ENCODE results near the gene CENPP.

Gene CENPP

DNA sequence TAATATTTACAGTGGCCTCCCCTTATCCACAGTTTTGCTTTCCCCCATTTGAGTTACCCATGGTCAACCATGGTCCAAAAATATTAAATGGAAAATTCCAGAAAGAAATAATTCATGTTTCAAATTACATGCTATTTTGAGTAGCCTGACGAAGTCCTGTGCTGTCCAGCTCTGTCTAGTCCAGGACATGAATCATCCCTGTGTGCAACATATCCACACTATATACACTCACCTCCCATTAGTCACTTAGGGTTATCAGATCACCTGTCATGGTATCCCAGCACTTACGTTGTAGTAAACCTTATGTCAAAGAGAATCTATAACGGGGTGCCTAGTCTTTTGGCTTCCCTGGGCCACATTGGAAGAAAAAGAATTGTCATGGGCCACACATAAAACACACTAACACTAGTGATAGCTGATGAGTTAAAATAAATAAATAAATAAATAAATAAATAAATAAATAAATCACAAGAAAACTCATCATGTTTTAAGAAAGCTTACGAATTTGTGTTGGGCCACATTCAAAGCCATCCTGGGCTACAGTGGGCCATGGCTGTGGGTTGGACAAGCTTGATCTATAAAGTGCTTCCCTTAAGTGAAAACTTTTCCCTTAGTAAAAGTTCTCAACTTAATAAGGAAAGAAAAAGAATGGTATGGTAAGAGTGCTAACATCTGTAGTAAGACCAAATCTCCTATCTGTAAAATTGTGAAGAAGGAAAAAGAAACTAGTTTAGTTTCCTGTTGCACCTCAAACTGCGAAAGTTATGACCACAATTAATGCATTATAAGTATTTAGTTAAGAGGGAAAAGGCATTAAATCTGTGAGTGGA, 114.4 kb downstream of the CENPP start:
- no peak for TF ChIP-seq ZNF274 (IDR thresholded peaks at IDR 0.05; ENCODE audit: low read depth, low read length)
- H3K4me3 ChIP-seq (ENCODE audit: low read length), result no peak overlapping the region

DNA sequence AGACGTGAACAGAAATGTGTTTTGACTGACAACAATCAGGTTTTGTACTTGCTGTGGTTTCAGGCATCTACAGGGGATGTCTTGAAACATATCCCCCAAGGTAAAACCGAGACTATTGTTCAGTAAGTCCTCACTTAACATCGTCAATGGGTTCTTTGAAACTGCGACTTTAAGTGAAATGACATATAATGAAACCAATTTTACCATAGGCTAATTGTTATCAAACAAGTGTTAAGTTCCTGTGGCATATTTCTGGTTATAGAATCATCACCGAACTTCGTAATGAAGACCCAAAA, 114.9 kb downstream of the CENPP start:
- TF ChIP-seq ZNF274 (IDR thresholded peaks at IDR 0.05; ENCODE audit: low read depth, low read length), result no peak
- no peak overlapping the region for H3K4me3 ChIP-seq (ENCODE audit: low read length)

- no peak overlapping the region for H3K4me3 ChIP-seq (ENCODE audit: low read length)
- no peak for TF ChIP-seq ZNF274 (IDR thresholded peaks at IDR 0.05; ENCODE audit: low read depth, low read length)
Measured at GRCh38 chr9:92444841-92445240, 119.1 kb downstream of the CENPP start.

DNA sequence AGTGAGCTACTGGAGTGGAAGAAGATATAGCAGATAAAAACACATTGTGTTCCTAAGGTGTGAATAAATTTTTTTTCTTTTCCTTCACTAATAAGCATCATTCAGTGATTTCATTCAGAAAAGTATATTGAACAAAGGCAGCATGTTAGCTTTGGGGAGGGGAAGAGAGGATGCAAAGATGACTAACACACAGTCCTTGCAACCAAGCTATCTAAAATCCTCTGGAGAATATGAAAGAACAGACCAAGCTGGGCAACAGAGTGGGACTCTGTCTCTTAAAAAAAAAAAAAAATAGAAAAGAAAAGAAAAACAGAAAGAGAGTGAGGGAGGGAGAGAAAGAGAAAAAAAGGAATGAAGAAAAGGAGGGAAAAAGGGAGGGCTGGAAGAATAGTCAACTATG, 120.8 kb downstream of the CENPP start:
- no peak for TF ChIP-seq ZNF274 (IDR thresholded peaks at IDR 0.05; ENCODE audit: low read depth, low read length)
- H3K4me3 ChIP-seq (ENCODE audit: low read length), result no peak overlapping the region

DNA sequence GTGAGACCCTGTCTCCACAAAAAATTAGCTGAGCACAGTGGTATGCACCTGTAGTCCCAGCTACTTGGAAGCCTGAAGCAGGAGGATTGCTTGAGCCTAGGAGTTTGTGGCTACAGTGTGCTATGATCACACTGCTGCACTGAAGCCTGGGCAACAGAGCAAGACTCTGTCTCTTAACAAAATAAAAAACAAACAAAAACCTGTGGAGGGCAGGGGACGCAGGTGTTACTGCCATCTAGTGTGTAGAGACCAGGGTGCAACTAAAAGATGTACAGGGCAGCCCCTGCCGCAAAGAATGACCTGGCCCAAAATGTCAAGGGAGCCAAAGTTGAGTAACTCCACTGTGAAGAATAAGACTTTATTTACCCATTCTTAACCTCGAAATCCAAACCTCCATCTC, 129.5 kb downstream of the CENPP start:
- TF ChIP-seq ZNF274 (IDR thresholded peaks at IDR 0.05; ENCODE audit: low read depth, low read length), result no peak
- H3K4me3 ChIP-seq (ENCODE audit: low read length), result no peak overlapping the region

DNA sequence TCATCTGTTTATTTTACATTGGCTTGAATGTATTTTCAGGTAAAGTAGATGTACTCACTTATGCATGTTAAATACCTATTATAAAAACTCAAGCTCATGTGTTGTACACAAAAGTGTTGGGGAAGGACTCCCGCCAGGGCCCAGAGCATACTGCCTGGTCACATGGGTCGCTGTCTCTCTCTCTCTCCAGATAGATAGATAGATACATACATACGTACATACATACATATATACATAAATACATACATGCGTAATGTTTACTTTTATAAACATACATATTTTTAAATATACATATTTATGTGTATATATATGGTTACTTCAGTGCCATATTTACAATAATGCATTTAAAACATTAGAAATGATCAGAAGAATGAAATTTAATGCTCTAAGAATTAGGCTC, 131.8 kb downstream of the CENPP start:
- no peak for TF ChIP-seq ZNF274 (IDR thresholded peaks at IDR 0.05; ENCODE audit: low read depth, low read length)
- H3K4me3 ChIP-seq (ENCODE audit: low read length), result no peak overlapping the region

DNA sequence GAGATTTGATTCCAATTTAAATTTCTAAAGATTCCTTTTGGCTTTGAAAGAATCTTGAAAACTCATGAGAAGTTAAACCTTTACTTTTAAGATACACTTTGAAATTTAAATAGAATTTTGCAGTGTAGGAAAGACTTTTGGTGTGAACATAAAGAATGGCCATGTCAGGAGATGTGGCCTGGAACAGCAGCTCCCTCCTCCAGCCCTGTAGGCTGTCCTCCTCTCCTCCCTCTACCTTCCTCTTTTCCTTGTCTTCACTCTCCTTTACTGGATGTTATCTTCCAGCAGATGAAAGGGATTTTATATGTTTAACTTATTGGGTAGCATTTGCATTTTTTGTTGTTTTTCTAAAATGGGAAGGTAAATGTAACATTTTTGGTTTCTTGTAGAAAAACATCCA, 137.6 kb downstream of the CENPP start:
- no peak for TF ChIP-seq ZNF274 (IDR thresholded peaks at IDR 0.05; ENCODE audit: low read depth, low read length)
- no peak overlapping the region for H3K4me3 ChIP-seq (ENCODE audit: low read length)

- TF ChIP-seq ZNF274 (IDR thresholded peaks at IDR 0.05; ENCODE audit: low read depth, low read length), result no peak
- H3K4me3 ChIP-seq (ENCODE audit: low read length), result no peak overlapping the region
Measured at GRCh38 chr9:92463984-92464383, 138.2 kb downstream of the CENPP start.

GRCh38 chr9:92467041-92467440, 141.3 kb downstream of the CENPP start:
- no peak for TF ChIP-seq ZNF274 (IDR thresholded peaks at IDR 0.05; ENCODE audit: low read depth, low read length)
- no peak overlapping the region for H3K4me3 ChIP-seq (ENCODE audit: low read length)

DNA sequence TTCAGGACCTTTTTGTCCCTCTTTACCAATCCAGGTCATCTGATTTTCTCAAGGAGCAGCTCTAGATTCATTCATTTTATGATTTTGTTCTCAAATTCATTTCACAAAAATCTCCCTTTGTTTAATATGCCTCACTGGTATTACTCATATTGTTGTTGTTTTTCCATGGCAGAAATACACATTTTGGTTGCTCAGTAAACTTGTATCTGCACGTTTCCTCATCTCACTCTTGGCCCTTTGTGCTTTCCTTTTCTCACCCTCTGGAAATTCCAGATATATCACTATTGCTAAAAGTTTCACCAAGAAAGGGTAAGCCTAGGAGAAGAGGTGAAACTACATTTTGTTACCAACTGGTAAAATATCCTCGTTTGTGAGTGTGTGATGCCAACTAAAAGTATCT, 141.8 kb downstream of the CENPP start:
- TF ChIP-seq ZNF274 (IDR thresholded peaks at IDR 0.05; ENCODE audit: low read depth, low read length), result no peak
- H3K4me3 ChIP-seq (ENCODE audit: low read length), result no peak overlapping the region

DNA sequence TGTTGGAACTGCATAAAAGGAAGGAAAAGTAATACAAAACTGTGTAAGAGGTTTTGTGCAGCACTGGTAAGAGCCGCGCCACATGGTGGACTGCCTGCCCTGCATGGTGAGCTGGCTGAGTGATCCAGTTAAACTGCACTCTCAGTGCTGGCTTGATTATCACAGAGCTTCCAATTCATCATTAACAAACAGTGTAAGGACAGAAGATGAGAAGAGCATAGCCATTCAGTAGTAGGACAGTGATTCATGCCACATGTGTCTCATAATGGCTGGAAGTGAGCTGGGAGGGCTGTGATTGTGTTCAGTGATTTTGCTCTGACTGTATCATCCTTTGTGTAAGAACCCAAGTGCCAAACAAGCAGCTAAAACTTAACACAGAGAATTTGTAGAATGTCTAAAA, 142.5 kb downstream of the CENPP start:
- H3K4me3 ChIP-seq (ENCODE audit: low read length), result no peak overlapping the region
- no peak for TF ChIP-seq ZNF274 (IDR thresholded peaks at IDR 0.05; ENCODE audit: low read depth, low read length)

GRCh38 chr9:92474587-92474986, 148.8 kb downstream of the CENPP start:
- no peak overlapping the region for H3K4me3 ChIP-seq (ENCODE audit: low read length)
- no peak for TF ChIP-seq ZNF274 (IDR thresholded peaks at IDR 0.05; ENCODE audit: low read depth, low read length)

- no peak for TF ChIP-seq ZNF274 (IDR thresholded peaks at IDR 0.05; ENCODE audit: low read depth, low read length)
Measured at GRCh38 chr9:92476962-92477361, 151.2 kb downstream of the CENPP start.

GRCh38 chr9:92478783-92479182, 153.0 kb downstream of the CENPP start:
- H3K4me3 ChIP-seq (ENCODE audit: low read length), result no peak overlapping the region
- no peak for TF ChIP-seq ZNF274 (IDR thresholded peaks at IDR 0.05; ENCODE audit: low read depth, low read length)

More at GRCh38 chr9:92476962-92477361, 151.2 kb downstream of the CENPP start:
- no peak overlapping the region for H3K4me3 ChIP-seq (ENCODE audit: low read length)

GRCh38 chr9:92479346-92479745, 153.6 kb downstream of the CENPP start:
- no peak for TF ChIP-seq ZNF274 (IDR thresholded peaks at IDR 0.05; ENCODE audit: low read depth, low read length)
- no peak overlapping the region for H3K4me3 ChIP-seq (ENCODE audit: low read length)

- no peak overlapping the region for H3K4me3 ChIP-seq (ENCODE audit: low read length)
- TF ChIP-seq ZNF274 (IDR thresholded peaks at IDR 0.05; ENCODE audit: low read depth, low read length), result no peak
Measured at GRCh38 chr9:92480291-92480771, 154.6 kb downstream of the CENPP start.
